Measurements from ENCODE around the gene NUDT21.
A peak's percentile ranks its signal among the peaks of the same experiment; 100 is the strongest.

The NUDT21 gene

DNA sequence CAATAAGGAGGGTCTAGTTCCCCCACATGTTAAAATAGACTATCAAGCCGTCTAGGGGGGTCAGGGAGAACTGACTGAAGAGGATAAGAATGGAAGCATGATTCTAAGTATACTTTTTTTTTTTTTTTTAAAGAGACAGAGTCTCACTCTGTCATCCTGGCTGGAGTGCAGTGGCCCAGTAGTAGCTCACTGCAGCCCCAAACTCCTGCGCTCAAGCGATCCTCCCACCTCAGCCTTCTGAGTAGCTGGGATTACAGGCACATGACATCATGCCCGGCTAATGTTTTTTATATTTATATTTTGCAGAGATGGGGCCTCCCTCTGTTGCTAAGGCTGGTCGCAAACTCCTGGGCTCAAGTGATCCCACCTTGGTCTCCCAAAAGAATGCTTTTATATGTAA, 40.0 kb downstream of the NUDT21 start:
- TF ChIP-seq TAF1 (IDR thresholded peaks at IDR 0.05; ENCODE audit: low read depth) (no peak), ZBTB7A (IDR thresholded peaks at IDR 0.05; ENCODE audit: low read depth) (no peak), TEAD4 (IDR thresholded peaks at IDR 0.05) (no peak)

DNA sequence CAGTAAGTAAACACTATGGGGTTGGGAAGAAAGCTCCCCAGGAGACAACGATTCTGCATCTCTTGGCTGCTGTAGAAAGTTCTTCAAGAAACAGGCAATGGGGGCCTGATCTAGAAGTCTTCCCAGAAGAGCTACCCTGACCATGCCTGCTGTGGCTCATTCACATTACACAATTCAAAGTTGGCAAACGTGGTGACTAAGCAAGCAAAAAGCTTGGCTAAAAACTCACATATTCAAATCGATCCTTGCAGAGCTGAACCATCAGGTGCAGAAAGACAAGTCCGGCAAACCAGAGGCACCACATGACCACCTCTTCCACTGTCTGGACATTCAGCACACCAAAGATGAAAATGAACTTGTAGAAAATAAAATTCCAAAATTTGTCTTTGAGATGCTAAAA, 41.9 kb downstream of the NUDT21 start:
- TF ChIP-seq, protein P1, sequence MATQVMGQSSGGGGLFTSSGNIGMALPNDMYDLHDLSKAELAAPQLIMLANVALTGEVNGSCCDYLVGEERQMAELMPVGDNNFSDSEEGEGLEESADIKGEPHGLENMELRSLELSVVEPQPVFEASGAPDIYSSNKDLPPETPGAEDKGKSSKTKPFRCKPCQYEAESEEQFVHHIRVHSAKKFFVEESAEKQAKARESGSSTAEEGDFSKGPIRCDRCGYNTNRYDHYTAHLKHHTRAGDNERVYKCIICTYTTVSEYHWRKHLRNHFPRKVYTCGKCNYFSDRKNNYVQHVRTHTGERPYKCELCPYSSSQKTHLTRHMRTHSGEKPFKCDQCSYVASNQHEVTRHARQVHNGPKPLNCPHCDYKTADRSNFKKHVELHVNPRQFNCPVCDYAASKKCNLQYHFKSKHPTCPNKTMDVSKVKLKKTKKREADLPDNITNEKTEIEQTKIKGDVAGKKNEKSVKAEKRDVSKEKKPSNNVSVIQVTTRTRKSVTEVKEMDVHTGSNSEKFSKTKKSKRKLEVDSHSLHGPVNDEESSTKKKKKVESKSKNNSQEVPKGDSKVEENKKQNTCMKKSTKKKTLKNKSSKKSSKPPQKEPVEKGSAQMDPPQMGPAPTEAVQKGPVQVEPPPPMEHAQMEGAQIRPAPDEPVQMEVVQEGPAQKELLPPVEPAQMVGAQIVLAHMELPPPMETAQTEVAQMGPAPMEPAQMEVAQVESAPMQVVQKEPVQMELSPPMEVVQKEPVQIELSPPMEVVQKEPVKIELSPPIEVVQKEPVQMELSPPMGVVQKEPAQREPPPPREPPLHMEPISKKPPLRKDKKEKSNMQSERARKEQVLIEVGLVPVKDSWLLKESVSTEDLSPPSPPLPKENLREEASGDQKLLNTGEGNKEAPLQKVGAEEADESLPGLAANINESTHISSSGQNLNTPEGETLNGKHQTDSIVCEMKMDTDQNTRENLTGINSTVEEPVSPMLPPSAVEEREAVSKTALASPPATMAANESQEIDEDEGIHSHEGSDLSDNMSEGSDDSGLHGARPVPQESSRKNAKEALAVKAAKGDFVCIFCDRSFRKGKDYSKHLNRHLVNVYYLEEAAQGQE (IDR thresholded peaks at IDR 0.05; ENCODE audit: low read depth): no peak
- no peak for TF ChIP-seq EGR1 (IDR thresholded peaks at IDR 0.05)

GRCh38 chr16:56408379-56409098, 42.6 kb downstream of the NUDT21 start:
- TF ChIP-seq TCF12 (IDR thresholded peaks at IDR 0.05; ENCODE audit: low read depth) (no peak), USF1 (IDR thresholded peaks at IDR 0.05) (no peak), RAD21 (IDR thresholded peaks at IDR 0.05; ENCODE audit: low read depth) (no peak), MAX (IDR thresholded peaks at IDR 0.05) (no peak), TAF1 (IDR thresholded peaks at IDR 0.05; ENCODE audit: low read depth) (no peak), TEAD4 (IDR thresholded peaks at IDR 0.05) (no peak), FOXM1 (IDR thresholded peaks at IDR 0.05; ENCODE audit: borderline replicate concordance, low read depth) (no peak), EP300 (IDR thresholded peaks at IDR 0.05; ENCODE audit: borderline replicate concordance) (no peak), CREB1 (IDR thresholded peaks at IDR 0.05; ENCODE audit: low read depth) (no peak), CEBPB (IDR thresholded peaks at IDR 0.05) (no peak), ZBTB7A (IDR thresholded peaks at IDR 0.05; ENCODE audit: low read depth) (no peak), EGR1 (IDR thresholded peaks at IDR 0.05) (no peak)

DNA sequence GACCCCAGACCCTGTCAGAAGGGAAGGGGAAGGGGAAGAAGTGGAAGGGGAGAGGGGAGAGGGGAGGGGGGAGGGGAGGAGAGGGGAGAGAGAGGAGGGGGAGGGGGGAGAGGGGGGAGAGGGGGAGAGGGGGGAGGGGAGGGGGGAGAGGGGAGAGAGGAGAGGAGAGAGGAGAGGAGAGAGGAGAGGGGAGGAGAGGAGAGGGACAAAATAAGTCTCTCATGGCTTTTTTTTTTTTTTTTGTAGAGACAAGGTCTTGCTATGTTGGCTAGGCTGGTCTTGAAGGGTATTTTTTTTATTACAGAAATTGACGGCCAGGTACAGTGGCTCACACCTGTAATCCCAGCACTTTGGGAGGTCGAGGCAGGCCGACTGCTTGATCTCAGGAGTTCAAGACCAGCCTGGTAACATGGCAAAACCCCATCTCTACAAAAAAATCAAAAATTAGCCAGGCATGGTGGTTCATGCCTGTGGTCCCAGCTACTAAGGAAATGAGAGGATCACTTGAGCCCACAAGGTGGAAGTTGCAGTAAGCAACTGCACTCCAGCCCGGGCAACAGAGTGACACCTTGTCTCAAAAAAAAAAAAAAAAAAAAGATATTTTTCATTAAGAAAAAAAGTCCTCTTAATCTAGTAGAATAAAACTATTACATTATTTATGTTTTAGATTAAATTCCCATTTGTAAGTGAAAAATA, 45.0 kb downstream of the NUDT21 start:
- TF ChIP-seq USF1 (IDR thresholded peaks at IDR 0.05) (no peak), NFIC (IDR thresholded peaks at IDR 0.05) (no peak), CREB1 (IDR thresholded peaks at IDR 0.05; ENCODE audit: low read depth) (no peak), YY1 (IDR thresholded peaks at IDR 0.05; ENCODE audit: low read depth) (no peak), TCF12 (IDR thresholded peaks at IDR 0.05; ENCODE audit: low read depth) (no peak), RAD21 (IDR thresholded peaks at IDR 0.05; ENCODE audit: low read depth) (no peak), TAF1 (IDR thresholded peaks at IDR 0.05; ENCODE audit: low read depth) (no peak), FOXM1 (IDR thresholded peaks at IDR 0.05; ENCODE audit: borderline replicate concordance, low read depth) (no peak), MAX (IDR thresholded peaks at IDR 0.05) (no peak), ZBTB7A (IDR thresholded peaks at IDR 0.05; ENCODE audit: low read depth) (no peak), CEBPB (IDR thresholded peaks at IDR 0.05) (no peak), TEAD4 (IDR thresholded peaks at IDR 0.05) (no peak), EGR1 (IDR thresholded peaks at IDR 0.05) (no peak), EP300 (IDR thresholded peaks at IDR 0.05; ENCODE audit: borderline replicate concordance) (no peak)
- TF ChIP-seq, protein P1 (IDR thresholded peaks at IDR 0.05; ENCODE audit: low read depth): no peak

DNA sequence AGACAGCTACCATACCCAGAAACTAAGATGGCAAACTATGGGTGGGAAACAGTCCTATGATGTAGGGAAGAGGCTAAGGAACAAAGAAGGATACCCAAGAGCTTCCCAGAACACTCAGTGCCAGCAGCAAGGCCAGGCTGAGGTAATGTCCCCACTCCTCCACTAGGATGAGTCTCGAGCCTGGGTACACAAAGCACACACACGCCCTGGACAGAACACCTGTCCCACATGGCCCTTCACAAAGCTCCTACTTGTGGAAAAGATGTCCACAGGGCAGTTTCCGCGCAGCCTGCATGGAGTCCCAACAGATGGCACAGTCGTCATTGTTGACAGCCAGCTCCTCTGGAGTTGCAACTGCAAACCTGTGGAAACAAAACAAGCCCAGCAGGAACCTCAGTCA, 49.6 kb downstream of the NUDT21 start:
- TF ChIP-seq CREB1 (IDR thresholded peaks at IDR 0.05; ENCODE audit: low read depth) (no peak), RAD21 (IDR thresholded peaks at IDR 0.05; ENCODE audit: low read depth) (peak; percentile 27; the same call in 1 of the 2 replicates), EP300 (IDR thresholded peaks at IDR 0.05; ENCODE audit: borderline replicate concordance) (no peak), YY1 (IDR thresholded peaks at IDR 0.05; ENCODE audit: low read depth) (no peak)

DNA sequence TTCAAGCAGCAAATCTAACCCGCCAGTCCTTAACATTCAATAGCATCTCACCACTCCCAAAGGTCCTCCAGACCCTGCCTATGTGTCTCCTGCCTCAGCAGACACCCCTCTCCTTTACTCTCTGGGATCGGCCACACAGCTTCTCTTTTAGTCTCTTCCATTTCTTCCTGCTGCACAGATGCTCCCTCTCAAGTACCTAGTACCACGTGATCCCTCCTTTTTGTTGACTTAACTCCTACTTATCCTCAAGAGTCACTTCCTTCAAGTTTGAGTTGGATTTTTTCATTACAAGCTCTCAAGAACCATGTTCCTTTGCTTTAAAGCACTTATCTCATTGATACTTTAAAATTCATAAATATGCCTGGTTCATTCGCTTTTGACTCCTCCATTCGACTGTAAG, 50.7 kb downstream of the NUDT21 start:
- no peak for TF ChIP-seq YY1 (IDR thresholded peaks at IDR 0.05; ENCODE audit: low read depth)
- TF ChIP-seq FOXM1 (IDR thresholded peaks at IDR 0.05; ENCODE audit: borderline replicate concordance, low read depth): no peak
- no peak for TF ChIP-seq EGR1 (IDR thresholded peaks at IDR 0.05)
- TF ChIP-seq TAF1 (IDR thresholded peaks at IDR 0.05; ENCODE audit: low read depth): no peak
- no peak for TF ChIP-seq TEAD4 (IDR thresholded peaks at IDR 0.05)

All from Ishikawa (cell line).